ENCODE measurements around the gene TMEM256.

Gene TMEM256

GRCh38 chr17:7444682-7445618 is 41.1 kb upstream of the TMEM256 start, which contains the start of gene CHRNB1:
Gene CHRNB1, plus strand, starts transcription at chr17:7445061. Its CDS starts 67 bp downstream, at chr17:7445128.
- Histone ChIP-seq H3F3A (ENCODE audit: insufficient read depth) (no peaks in the 10 kb centered on the region), H3K79me2 (ENCODE audit: insufficient read depth, low read length) (no peaks in the 10 kb centered on the region), H3K4me3 (ENCODE audit: insufficient read depth, low read length, poor library complexity, severe bottlenecking) (peak within 1 kb of the TSS; percentile 22), H3K36me3 (ENCODE audit: low read length) (no peaks in the 10 kb centered on the region), H3K27ac (ENCODE audit: low read depth, low read length) (no peak within 1 kb of the TSS), H4K20me1 (ENCODE audit: low read depth, low read length) (no peaks in the 10 kb centered on the region), H3K9me2 (replicated peaks; ENCODE audit: insufficient read depth, low read length) (no peaks in the 10 kb centered on the region), H3K9me3 (ENCODE audit: insufficient read depth, low read length) (no peaks in the 10 kb centered on the region), H3K4me2 (ENCODE audit: low read depth, low read length, poor library complexity, severe bottlenecking) (peak within 1 kb of the TSS; percentile 38), H2AFZ (ENCODE audit: low read depth, low read length, severe bottlenecking) (no peak within 1 kb of the TSS), H3K9ac (ENCODE audit: low read length) (peak within 1 kb of the TSS; percentile 16; the same call in 1 of the 2 replicates), H3K27me3 (ENCODE audit: low read length) (no peaks in the 10 kb centered on the region)
- TF ChIP-seq CTCF (IDR thresholded peaks at IDR 0.05; ENCODE audit: insufficient read depth, low read length, poor library complexity, severe bottlenecking) (no peak), EZH2phosphoT487 (conservative IDR thresholded peaks at IDR 0.05; ENCODE audit: low read length) (no peak)

- Histone ChIP-seq H3F3A (ENCODE audit: insufficient read depth) (no peaks in the 10 kb centered on the region), H3K4me3 (ENCODE audit: insufficient read depth, low read length, poor library complexity, severe bottlenecking) (no peak overlapping the region), H3K27me3 (ENCODE audit: low read length) (no peaks in the 10 kb centered on the region), H3K79me2 (ENCODE audit: insufficient read depth, low read length) (no peaks in the 10 kb centered on the region), H2AFZ (ENCODE audit: low read depth, low read length, severe bottlenecking) (no peak overlapping the region), H3K9me3 (ENCODE audit: insufficient read depth, low read length) (no peaks in the 10 kb centered on the region), H3K36me3 (ENCODE audit: low read length) (no peaks in the 10 kb centered on the region), H3K9ac (ENCODE audit: low read length) (no peak overlapping the region), H3K9me2 (replicated peaks; ENCODE audit: insufficient read depth, low read length) (no peaks in the 10 kb centered on the region), H3K4me2 (ENCODE audit: low read depth, low read length, poor library complexity, severe bottlenecking) (no peak overlapping the region), H4K20me1 (ENCODE audit: low read depth, low read length) (no peaks in the 10 kb centered on the region), H3K27ac (ENCODE audit: low read depth, low read length) (no peak overlapping the region)
- TF ChIP-seq CTCF (IDR thresholded peaks at IDR 0.05; ENCODE audit: insufficient read depth, low read length, poor library complexity, severe bottlenecking) (no peak), EZH2phosphoT487 (conservative IDR thresholded peaks at IDR 0.05; ENCODE audit: low read length) (no peak)
Measured at GRCh38 chr17:7443499-7444485, 39.9 kb upstream of the TMEM256 start.

GRCh38 chr17:7442142-7442541 is 38.2 kb upstream of the TMEM256 start:
- no peaks in the 10 kb centered on the region for H3K79me2 ChIP-seq (ENCODE audit: insufficient read depth, low read length)
- no peaks in the 10 kb centered on the region for H3K36me3 ChIP-seq (ENCODE audit: low read length)
- H3K9me2 ChIP-seq (replicated peaks; ENCODE audit: insufficient read depth, low read length) = no peaks in the 10 kb centered on the region
- no peaks in the 10 kb centered on the region for H3K9me3 ChIP-seq (ENCODE audit: insufficient read depth, low read length)
- no peak overlapping the region for H3K27ac ChIP-seq (ENCODE audit: low read depth, low read length)
- H3K4me2 ChIP-seq (ENCODE audit: low read depth, low read length, poor library complexity, severe bottlenecking) = no peak overlapping the region
- no peak overlapping the region for H3K4me3 ChIP-seq (ENCODE audit: insufficient read depth, low read length, poor library complexity, severe bottlenecking)
- H4K20me1 ChIP-seq (ENCODE audit: low read depth, low read length) = no peaks in the 10 kb centered on the region
- H3F3A ChIP-seq (ENCODE audit: insufficient read depth) = no peaks in the 10 kb centered on the region
- no peaks in the 10 kb centered on the region for H3K27me3 ChIP-seq (ENCODE audit: low read length)
- TF ChIP-seq EZH2phosphoT487 (conservative IDR thresholded peaks at IDR 0.05; ENCODE audit: low read length) = no peak
- H2AFZ ChIP-seq (ENCODE audit: low read depth, low read length, severe bottlenecking) = no peak overlapping the region
- no peak overlapping the region for H3K9ac ChIP-seq (ENCODE audit: low read length)

All from SU-DHL-6 (cell line).